NCI-H2107 treated with DMSO at 0.1 percent for 48 hours (cell line): ENCODE measurements around the gene DDX41.

Source experiments
- DNase-seq: peaks from one replicate; lab custom pipeline; 2025; ENCODE audit not compliant: unreplicated experiment; lab: John Stamatoyannopoulos, UW

Gene DDX41

DNA sequence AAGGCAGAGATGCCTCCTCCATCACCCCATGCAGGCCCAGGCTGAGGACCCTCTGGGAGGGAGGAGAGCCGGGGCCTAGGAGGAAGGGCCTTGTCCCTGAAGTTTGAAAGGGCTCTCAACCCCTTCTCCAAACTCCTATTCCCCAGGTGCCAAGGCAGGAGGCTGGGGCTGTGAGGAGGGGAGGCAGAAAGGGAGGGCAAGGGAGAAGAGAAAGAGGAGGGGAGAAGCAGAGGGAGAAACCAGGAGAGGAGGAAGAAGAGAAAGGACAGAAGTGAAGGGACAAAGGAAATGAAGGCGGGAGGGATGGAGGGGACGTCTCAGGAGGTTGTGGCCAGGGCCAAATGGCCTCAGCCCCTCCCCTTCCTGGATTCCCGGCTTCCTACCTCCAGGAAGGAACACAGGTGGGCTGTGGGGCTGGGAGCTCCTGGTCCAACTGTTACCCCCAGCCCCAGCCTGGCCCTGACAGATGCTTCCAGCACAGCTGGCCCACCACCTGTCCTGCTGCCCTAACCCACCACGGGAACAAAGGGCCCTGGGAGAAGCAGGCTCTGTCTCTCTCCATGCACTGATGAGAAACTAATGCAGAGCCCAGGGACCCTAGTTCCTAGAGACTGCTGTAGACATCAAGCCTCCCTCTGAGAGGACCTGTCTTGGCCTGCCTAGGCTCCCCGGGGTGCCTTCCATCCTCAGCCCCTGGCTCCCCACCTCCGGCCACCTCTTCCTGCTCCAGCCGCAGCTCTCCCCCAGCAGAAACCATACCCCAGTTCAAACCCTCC, 46.8 kb downstream of the DDX41 start:
- DNase-seq = no peak

GRCh38 chr5:177468685-177469628, 47.8 kb downstream of the DDX41 start:
- no peak for DNase-seq

DNA sequence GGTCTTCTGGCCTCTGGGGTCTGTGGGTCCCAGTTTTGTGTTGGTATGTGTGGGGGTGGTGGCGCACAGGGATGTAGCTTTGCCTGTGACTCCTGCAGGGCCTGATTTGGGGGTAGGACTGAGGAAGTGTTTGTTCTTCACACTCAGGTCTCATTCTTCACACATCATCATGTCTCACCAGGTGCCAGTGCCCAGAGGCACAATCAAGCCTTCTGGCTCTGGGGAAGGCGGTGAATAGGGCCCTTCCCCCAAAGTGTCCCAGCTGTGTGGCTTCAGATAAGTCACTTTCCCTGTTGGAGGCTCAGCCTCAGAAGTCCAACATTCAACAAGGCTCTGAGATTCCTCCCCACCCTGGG, 48.5 kb downstream of the DDX41 start:
- no peak for DNase-seq

GRCh38 chr5:177467436-177467835, 49.3 kb downstream of the DDX41 start:
- no peak for DNase-seq

DNA sequence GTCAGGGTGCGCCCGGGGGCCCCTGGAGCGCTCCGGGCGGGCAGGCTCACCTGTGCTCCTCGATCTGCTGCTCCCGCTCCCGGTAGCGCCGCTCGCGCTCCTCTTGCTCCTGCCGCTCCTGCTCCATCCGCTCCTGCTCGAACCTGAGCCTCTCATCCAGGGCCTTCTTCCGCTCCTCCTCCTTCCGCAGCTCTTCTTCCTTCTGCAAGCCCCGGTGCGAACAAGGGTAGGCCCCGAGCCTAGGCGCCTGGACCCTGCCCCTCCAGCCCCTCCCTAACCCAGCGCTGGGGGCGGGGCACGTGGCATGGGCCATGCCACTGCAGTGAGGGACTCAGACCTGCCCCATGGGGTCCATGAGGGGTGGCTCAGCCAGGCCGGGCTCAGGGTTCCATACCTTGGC, 49.9 kb downstream of the DDX41 start:
- no peak for DNase-seq

- DNase-seq = no peak
Observed at GRCh38 chr5:177465044-177465443, 51.7 kb downstream of the DDX41 start.

GRCh38 chr5:177462021-177462670, 54.6 kb downstream of the DDX41 start:
- no peak for DNase-seq
